GM21367 (cell line): ENCODE results near the gene AVL9.
A peak's percentile ranks its signal among the peaks of the same experiment; 100 is the strongest.
"Not testable (repeated sequence)": the region's sequence is repeated elsewhere in the genome, so short reads cannot be mapped to it uniquely, and the experiment has no call there.

Experiments
- ATAC-seq: cut with Tn5 transposase; IDR thresholded peaks from one replicate; pipeline ENCODE4 v1.9.1; 2021; ENCODE audit not compliant: unreplicated experiment

The AVL9 gene

GRCh38 chr7:32495298-32496051 lies at the start of gene AVL9:
Gene AVL9 (plus strand): TSS chr7:32495489. CDS start chr7:32495710, 221 bp downstream.
- peak; percentile 96 for ATAC-seq

GRCh38 chr7:32447218-32447617 lies 48.1 kb upstream of the AVL9 start:
- ATAC-seq = no peak

GRCh38 chr7:32453341-32454011 lies 41.8 kb upstream of the AVL9 start:
- ATAC-seq = no peak

- ATAC-seq = no peak
Measured at GRCh38 chr7:32458025-32458424, 37.3 kb upstream of the AVL9 start.

GRCh38 chr7:32459788-32460187 lies 35.5 kb upstream of the AVL9 start:
- ATAC-seq = no peak

GRCh38 chr7:32461484-32461883 lies 33.8 kb upstream of the AVL9 start:
- ATAC-seq = no peak

DNA sequence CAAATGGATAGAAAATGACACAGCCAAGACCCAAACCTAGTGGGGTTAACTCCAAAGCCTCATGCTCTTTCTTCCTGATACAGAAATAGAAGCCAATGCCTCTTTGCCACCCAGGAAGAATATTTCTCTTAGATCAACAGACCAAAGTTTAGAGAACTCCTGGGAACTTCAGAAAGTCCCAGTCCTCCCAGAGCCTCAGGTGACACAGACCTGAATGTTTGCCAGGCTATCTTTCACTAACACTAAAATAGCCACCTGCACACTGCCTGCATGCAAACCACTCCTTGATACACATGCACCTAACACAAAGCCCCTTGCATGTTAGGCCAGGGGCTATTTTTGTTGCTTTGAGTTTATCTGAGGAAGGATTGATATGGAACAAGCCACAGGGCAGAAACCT lies 32.8 kb upstream of the AVL9 start:
- no peak for ATAC-seq

DNA sequence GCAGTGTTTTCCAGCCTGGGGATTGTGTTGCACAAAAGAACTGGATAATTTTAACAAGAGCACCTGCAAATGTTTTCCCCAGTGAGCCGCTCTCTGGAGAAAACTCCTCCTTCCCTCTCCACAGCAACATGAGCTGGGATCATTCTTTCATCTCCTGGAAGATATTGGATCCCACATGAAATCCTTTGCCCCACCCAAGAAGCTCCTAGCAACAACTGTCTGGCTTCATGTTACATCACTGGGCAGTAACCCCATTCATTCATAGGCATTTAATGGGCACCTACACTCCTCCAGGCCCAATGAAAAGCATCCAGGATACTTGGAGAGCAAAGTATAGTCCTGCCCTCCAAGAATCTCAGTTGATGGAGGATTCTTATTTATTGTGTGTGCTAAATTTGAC lies 32.3 kb upstream of the AVL9 start:
- ATAC-seq = no peak

- ATAC-seq = not testable (repeated sequence)
Measured at GRCh38 chr7:32464641-32465416, 30.5 kb upstream of the AVL9 start.

GRCh38 chr7:32470004-32470403 lies 25.3 kb upstream of the AVL9 start:
- ATAC-seq = not testable (repeated sequence)

DNA sequence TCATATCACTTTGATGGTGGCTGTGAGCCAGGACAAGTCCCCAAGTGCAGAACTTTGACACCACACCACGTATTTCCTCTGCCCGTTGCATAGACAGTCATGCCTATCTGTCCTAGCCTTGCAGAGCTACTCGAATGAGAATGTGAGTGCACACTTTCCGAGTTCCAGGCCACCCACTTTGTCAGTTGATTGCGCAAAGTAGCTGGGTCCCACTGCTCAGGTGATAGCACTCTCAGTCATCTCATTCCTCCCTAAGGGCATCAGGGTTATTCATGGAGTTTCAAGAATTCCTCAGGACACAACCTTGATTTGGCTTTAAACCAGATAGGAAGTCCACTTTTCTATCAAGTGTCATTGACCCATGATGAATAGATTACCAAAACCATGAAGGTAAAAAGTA lies 24.4 kb upstream of the AVL9 start:
- ATAC-seq = no peak

DNA sequence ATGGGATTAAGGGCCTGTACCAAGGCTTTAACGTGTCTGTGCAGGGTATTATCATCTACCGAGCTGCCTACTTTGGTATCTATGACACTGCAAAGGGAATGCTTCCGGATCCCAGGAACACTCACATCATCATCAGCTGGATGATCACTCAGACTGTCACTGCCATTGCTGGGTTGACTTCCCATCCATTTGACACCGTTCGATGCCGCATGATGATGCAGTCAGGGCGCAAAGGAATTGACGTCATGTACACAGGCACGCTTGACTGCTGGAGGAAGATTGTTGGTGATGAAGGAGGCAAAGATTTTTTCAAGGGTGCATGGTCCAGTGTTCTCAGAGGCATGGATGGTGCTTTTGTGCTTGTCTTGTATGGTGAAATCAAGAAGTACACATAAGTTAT lies 23.3 kb upstream of the AVL9 start:
- no peak for ATAC-seq

GRCh38 chr7:32474008-32474407 lies 21.3 kb upstream of the AVL9 start:
- ATAC-seq = no peak

DNA sequence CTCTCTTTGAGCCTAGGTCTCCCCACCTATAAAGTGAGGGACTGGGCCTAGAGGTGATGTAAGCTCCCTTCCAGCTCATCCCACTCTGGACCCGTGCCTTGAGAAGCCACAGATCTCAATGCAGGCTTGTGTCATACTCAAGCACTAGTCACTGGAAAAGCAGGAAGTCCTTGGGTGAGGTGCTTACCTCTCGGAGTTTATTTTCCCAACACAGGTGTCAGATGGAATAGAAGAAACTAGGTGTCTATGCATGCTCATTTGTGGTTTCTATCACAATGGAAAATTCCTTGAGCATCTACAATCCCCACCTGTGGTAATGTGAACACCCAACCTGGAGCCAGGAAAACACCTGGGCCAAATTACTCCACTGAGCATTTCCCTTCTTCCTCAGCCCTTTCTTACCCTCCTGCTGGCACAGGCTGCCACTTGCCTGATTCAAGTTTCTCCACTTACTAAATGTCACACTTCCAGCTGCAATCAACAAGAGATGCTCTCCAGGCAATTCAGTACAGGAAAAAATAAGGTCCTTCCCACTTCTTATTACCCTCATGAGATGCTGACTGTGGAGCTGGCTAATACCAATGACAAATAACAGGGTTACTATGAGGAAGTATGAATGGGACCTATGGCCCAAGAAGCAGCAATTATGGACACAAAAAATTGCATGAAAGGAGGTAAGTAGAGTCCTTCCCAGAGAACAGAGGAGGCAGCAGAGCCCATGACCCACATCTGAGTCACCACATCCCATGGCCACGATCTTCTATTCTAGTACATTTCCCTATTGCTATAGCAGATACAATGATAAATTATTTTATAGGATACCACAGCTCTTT lies 18.3 kb upstream of the AVL9 start:
- no peak for ATAC-seq

GRCh38 chr7:32477649-32477980 lies 17.7 kb upstream of the AVL9 start:
- ATAC-seq = no peak

DNA sequence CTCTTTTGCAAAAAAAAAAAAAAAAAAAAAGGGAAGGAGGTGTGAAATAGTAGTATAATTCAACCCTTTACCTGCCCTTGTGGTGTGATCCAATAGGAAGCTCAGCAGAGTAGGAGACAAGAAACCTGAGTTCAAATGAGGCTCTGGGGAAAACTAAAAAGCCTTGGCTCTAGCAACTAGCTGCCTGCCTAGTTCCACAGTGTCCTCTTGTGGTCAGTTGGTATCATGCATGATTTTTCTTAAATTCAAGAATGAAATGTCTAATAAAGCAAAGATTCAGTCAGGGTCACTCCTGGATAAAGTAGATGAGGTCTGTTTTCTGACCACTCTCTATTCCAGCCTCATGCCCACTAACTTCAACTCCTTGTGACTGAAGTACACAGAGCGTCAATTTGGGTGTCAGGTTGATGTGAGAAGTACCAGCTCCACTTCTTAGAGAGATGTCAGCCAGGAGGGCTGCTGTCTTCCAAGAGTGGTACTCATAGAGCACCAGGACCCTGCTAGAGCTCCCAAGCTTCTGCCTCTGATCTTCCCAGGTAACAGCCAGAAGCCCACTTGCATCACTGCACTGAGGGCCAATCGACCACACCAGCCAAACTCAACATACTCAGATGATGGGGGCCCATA lies 15.6 kb upstream of the AVL9 start:
- ATAC-seq = no peak

DNA sequence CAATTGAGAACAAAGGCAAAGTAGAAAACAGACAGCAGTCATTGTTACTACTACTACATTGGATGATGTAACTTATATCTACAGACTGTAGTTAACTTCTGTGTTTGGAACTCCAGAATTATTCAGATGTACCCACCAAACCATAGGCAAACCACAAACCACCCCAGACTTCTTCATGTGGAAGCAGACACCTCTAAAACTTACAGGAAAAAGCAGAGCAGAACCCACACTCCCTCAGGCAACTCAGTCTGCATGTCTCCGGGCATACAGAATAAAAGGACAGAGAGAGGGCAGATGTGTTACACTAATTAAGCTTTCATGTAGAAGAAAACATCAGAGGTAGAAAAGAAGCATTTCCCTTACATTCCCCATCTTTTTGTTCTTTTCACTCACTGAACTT lies 14.1 kb upstream of the AVL9 start:
- no peak for ATAC-seq

GRCh38 chr7:32481921-32482320 lies 13.4 kb upstream of the AVL9 start:
- ATAC-seq = no peak

DNA sequence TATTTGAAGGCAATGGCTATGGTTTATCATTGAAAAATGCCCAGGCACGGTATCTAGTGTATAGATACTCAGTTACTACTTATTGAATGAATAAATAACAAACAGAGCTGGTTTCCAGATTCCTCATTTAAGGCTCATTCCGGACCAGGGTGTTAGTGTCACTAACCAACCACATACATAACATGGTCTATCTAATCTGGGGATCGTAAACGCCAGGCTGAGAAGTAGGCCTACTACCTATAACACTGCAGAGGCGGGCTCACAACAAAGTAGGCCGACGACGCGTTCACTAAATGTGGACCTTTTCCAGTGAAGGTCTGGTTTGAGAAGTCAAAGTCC lies 5.5 kb upstream of the AVL9 start:
- no peak for ATAC-seq

DNA sequence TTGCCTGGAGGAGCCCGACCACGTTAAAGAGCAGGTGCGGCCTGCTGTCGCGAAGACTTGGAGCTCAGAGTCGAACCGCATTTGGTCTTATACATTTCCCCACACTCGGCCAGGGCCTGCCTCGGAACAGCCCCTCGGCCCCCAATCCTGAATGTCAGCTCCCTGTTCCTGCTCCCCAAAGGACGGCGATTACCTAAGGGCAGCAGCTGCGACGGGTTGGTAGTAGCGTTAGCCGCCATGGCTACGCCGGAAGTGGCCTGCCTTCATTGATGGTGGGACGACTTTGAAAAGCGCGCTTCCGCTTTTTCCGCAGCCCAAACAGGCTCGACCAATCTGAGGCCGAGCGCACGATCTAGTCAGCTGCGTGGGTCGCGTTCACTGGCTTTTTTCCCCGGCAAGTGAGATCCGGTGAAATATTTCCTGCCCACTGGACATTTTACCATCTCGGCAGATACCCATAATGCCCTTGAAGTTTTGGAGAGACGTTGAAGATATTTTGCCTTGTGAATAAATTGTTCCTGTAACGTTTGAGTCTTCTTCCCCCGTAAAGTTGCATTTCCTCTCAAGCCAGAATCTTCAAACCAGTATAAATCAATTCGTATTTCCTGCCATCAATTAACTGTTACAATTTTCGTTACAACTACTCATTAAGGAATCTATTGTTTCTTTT lies 5.0 kb upstream of the AVL9 start, which contains the start of gene LSM5:
TSS of gene LSM5 (minus strand) at position 254 of the 670 bp plus-strand sequence. CDS start at position 239, 15 bp downstream.
- peak; percentile 75 for ATAC-seq
